Daoy (cell line): ENCODE data around the gene C1S. TPM values are rescaled to one million over a fixed set of nuclear protein-coding genes. Genes with fewer than 3 reads are reported as not detected.

Source experiments
- total RNA-seq: library from RNA; depleted of rRNA; stranded (reverse); fragments of >200 nt; shearing (Covaris generic); gene quantifications from 2 replicates; pipeline ENCODE4 v1.2.3, GENCODE V29; 2014; rRNA removed

C1S gene
- total RNA-seq, 1 experiment from 2014 or later, result 5.7 TPM

Other genes starting within 250 kb of the C1S start
- gene GPR162, start 238.9 kb upstream of the C1S start, total RNA-seq, result 0.74 and 0.92 TPM in 2 replicates
- 24.1 and 24.8 TPM in 2 replicates for gene P3H3, start 232.3 kb upstream of the C1S start, total RNA-seq
- gene GNB3, start 219.8 kb upstream of the C1S start, total RNA-seq, result 0.71 and 1.4 TPM in 2 replicates
- 107 TPM in 2 replicates for gene CDCA3, start 209.4 kb upstream of the C1S start, total RNA-seq
- gene USP5, start 208.6 kb upstream of the C1S start, total RNA-seq, result 134 and 140 TPM in 2 replicates
- 1,485 and 1,599 TPM in 2 replicates for gene TPI1, start 193.2 kb upstream of the C1S start, total RNA-seq
- 2.9 and 8.3 TPM in 2 replicates for gene SPSB2, start 187.4 kb upstream of the C1S start, total RNA-seq
- gene LRRC23, start 155.9 kb upstream of the C1S start, total RNA-seq, result 7.0 and 16.1 TPM in 2 replicates
- 9.0 and 13.4 TPM in 2 replicates for gene ENO2, start 146.1 kb upstream of the C1S start, total RNA-seq
- 3.3 and 5.4 TPM in 2 replicates for gene ATN1, start 132.8 kb upstream of the C1S start, total RNA-seq
- not detected in 2 replicates for gene RNU7-1, start 116.9 kb upstream of the C1S start, total RNA-seq
- gene C12orf57, start 116.7 kb upstream of the C1S start, total RNA-seq, result 216 and 272 TPM in 2 replicates
- not detected in 2 replicates for gene PTPN6, start 109.4 kb upstream of the C1S start, total RNA-seq
- gene PHB2, start 90.1 kb upstream of the C1S start, total RNA-seq, result 423 and 482 TPM in 2 replicates
- gene EMG1, start 89.8 kb upstream of the C1S start, total RNA-seq, result 133 and 151 TPM in 2 replicates
- 9.7 and 13.7 TPM in 2 replicates for gene LPCAT3, start 42.2 kb upstream of the C1S start, total RNA-seq
- gene C1R, start 31.7 kb downstream of the C1S start, total RNA-seq, result 2.3 and 2.9 TPM in 2 replicates
- 3.1 and 13.3 TPM in 2 replicates for gene C1RL, start 48.5 kb downstream of the C1S start, total RNA-seq
- 0.46 TPM in 1 of 2 replicates, not detected in the other for gene RBP5, start 68.2 kb downstream of the C1S start, total RNA-seq
- gene CLSTN3, start 69.7 kb downstream of the C1S start, total RNA-seq, result 3.7 and 10.6 TPM in 2 replicates
- 23.2 and 26.8 TPM in 2 replicates for gene PEX5, start 129.0 kb downstream of the C1S start, total RNA-seq
- not detected in 2 replicates for gene ACSM4, start 243.4 kb downstream of the C1S start, total RNA-seq